ENCODE data around the gene CHD6.

CHD6 gene

GRCh38 chr20:41392295-41392694 is 225.9 kb downstream of the CHD6 start:
- 90 to 97% methylated on average over 1 of the region's 1 CpG for WGBS, 2 experiments
- Histone ChIP-seq H3K4me3 (ENCODE audit: insufficient read depth, low read depth, low read length) (no peak overlapping the region), H3K36me3 (ENCODE audit: control insufficient read depth, insufficient read depth, low read length) (no peaks in the 10 kb centered on the region), H3K9me3 (ENCODE audit: control insufficient read depth, low read length) (no peaks in the 10 kb centered on the region), H3K4me1 (ENCODE audit: control insufficient read depth, insufficient read depth, low read length) (peaks cover 24% of the 10 kb centered on the region), H3K27ac (ENCODE audit: insufficient read depth, low read depth, low read length, poor library complexity, severe bottlenecking) (no peak overlapping the region), H3K27me3 (ENCODE audit: control insufficient read depth, insufficient read depth, low read length, poor library complexity, severe bottlenecking) (no peaks in the 10 kb centered on the region)

- Histone ChIP-seq H3K27me3 (ENCODE audit: control insufficient read depth, insufficient read depth, low read length, poor library complexity, severe bottlenecking) (no peaks in the 10 kb centered on the region), H3K9me3 (ENCODE audit: control insufficient read depth, low read length) (no peaks in the 10 kb centered on the region), H3K4me3 (ENCODE audit: insufficient read depth, low read depth, low read length) (no peak overlapping the region), H3K36me3 (ENCODE audit: control insufficient read depth, insufficient read depth, low read length) (no peaks in the 10 kb centered on the region), H3K27ac (ENCODE audit: insufficient read depth, low read depth, low read length, poor library complexity, severe bottlenecking) (no peak overlapping the region), H3K4me1 (ENCODE audit: control insufficient read depth, insufficient read depth, low read length) (peaks cover 29% of the 10 kb centered on the region)
- WGBS, 2 experiments, result 88 to 92% methylated on average over 10 of the region's 10 CpGs
Measured at GRCh38 chr20:41391587-41392001, 226.6 kb downstream of the CHD6 start.

- Histone ChIP-seq H3K4me3 (ENCODE audit: insufficient read depth, low read depth, low read length) (no peak overlapping the region), H3K9me3 (ENCODE audit: control insufficient read depth, low read length) (no peaks in the 10 kb centered on the region), H3K36me3 (ENCODE audit: control insufficient read depth, insufficient read depth, low read length) (no peaks in the 10 kb centered on the region), H3K4me1 (ENCODE audit: control insufficient read depth, insufficient read depth, low read length) (peaks cover 29% of the 10 kb centered on the region), H3K27me3 (ENCODE audit: control insufficient read depth, insufficient read depth, low read length, poor library complexity, severe bottlenecking) (no peaks in the 10 kb centered on the region), H3K27ac (ENCODE audit: insufficient read depth, low read depth, low read length, poor library complexity, severe bottlenecking) (no peak overlapping the region)
- 100% methylated on average over 2 to 3 of the region's 3 CpGs for WGBS, 2 experiments
Measured at GRCh38 chr20:41390889-41391288, 227.3 kb downstream of the CHD6 start.

GRCh38 chr20:41387444-41387851 is 230.7 kb downstream of the CHD6 start:
- H3K4me3 ChIP-seq (ENCODE audit: insufficient read depth, low read depth, low read length), result no peak overlapping the region
- H3K36me3 ChIP-seq (ENCODE audit: control insufficient read depth, insufficient read depth, low read length), result no peaks in the 10 kb centered on the region
- H3K9me3 ChIP-seq (ENCODE audit: control insufficient read depth, low read length), result no peaks in the 10 kb centered on the region
- H3K4me1 ChIP-seq (ENCODE audit: control insufficient read depth, insufficient read depth, low read length), result peaks cover 13% of the 10 kb centered on the region
- H3K27ac ChIP-seq (ENCODE audit: insufficient read depth, low read depth, low read length, poor library complexity, severe bottlenecking), result no peak overlapping the region
- 34% methylated on average over 9 of the region's 9 CpGs for WGBS, 2 experiments
- no peaks in the 10 kb centered on the region for H3K27me3 ChIP-seq (ENCODE audit: control insufficient read depth, insufficient read depth, low read length, poor library complexity, severe bottlenecking)

- 89 to 92% methylated on average over 14 of the region's 14 CpGs for WGBS, 2 experiments
- Histone ChIP-seq H3K9me3 (ENCODE audit: control insufficient read depth, low read length) (no peaks in the 10 kb centered on the region), H3K4me3 (ENCODE audit: insufficient read depth, low read depth, low read length) (no peak overlapping the region), H3K27ac (ENCODE audit: insufficient read depth, low read depth, low read length, poor library complexity, severe bottlenecking) (no peak overlapping the region), H3K36me3 (ENCODE audit: control insufficient read depth, insufficient read depth, low read length) (no peaks in the 10 kb centered on the region), H3K27me3 (ENCODE audit: control insufficient read depth, insufficient read depth, low read length, poor library complexity, severe bottlenecking) (no peaks in the 10 kb centered on the region), H3K4me1 (ENCODE audit: control insufficient read depth, insufficient read depth, low read length) (peaks cover 13% of the 10 kb centered on the region)
Measured at GRCh38 chr20:41386502-41387427, 231.4 kb downstream of the CHD6 start.

GRCh38 chr20:41382791-41383305 is 235.3 kb downstream of the CHD6 start:
- no peak overlapping the region for H3K4me3 ChIP-seq (ENCODE audit: insufficient read depth, low read depth, low read length)
- peaks cover 10% of the 10 kb centered on the region for H3K4me1 ChIP-seq (ENCODE audit: control insufficient read depth, insufficient read depth, low read length)
- no peaks in the 10 kb centered on the region for H3K9me3 ChIP-seq (ENCODE audit: control insufficient read depth, low read length)
- H3K27ac ChIP-seq (ENCODE audit: insufficient read depth, low read depth, low read length, poor library complexity, severe bottlenecking), result no peak overlapping the region
- WGBS, 2 experiments, result 93 to 94% methylated on average over 7 of the region's 7 CpGs
- H3K27me3 ChIP-seq (ENCODE audit: control insufficient read depth, insufficient read depth, low read length, poor library complexity, severe bottlenecking), result no peaks in the 10 kb centered on the region
- no peaks in the 10 kb centered on the region for H3K36me3 ChIP-seq (ENCODE audit: control insufficient read depth, insufficient read depth, low read length)

GRCh38 chr20:41380551-41381193 is 237.5 kb downstream of the CHD6 start:
- H3K36me3 ChIP-seq (ENCODE audit: control insufficient read depth, insufficient read depth, low read length), result no peaks in the 10 kb centered on the region
- no peaks in the 10 kb centered on the region for H3K9me3 ChIP-seq (ENCODE audit: control insufficient read depth, low read length)
- no peaks in the 10 kb centered on the region for H3K4me1 ChIP-seq (ENCODE audit: control insufficient read depth, insufficient read depth, low read length)
- no peaks in the 10 kb centered on the region for H3K27me3 ChIP-seq (ENCODE audit: control insufficient read depth, insufficient read depth, low read length, poor library complexity, severe bottlenecking)
- 82 to 83% methylated on average over 12 of the region's 12 CpGs for WGBS, 2 experiments
- H3K4me3 ChIP-seq (ENCODE audit: insufficient read depth, low read depth, low read length), result no peak overlapping the region
- H3K27ac ChIP-seq (ENCODE audit: insufficient read depth, low read depth, low read length, poor library complexity, severe bottlenecking), result no peak overlapping the region

- no peaks in the 10 kb centered on the region for H3K9me3 ChIP-seq (ENCODE audit: control insufficient read depth, low read length)
- WGBS, 2 experiments, result 89 to 96% methylated on average over 2 of the region's 2 CpGs
- no peak overlapping the region for H3K27ac ChIP-seq (ENCODE audit: insufficient read depth, low read depth, low read length, poor library complexity, severe bottlenecking)
- no peak overlapping the region for H3K4me3 ChIP-seq (ENCODE audit: insufficient read depth, low read depth, low read length)
- H3K36me3 ChIP-seq (ENCODE audit: control insufficient read depth, insufficient read depth, low read length), result no peaks in the 10 kb centered on the region
- H3K27me3 ChIP-seq (ENCODE audit: control insufficient read depth, insufficient read depth, low read length, poor library complexity, severe bottlenecking), result no peaks in the 10 kb centered on the region
- no peaks in the 10 kb centered on the region for H3K4me1 ChIP-seq (ENCODE audit: control insufficient read depth, insufficient read depth, low read length)
Measured at GRCh38 chr20:41379551-41379950, 238.6 kb downstream of the CHD6 start.

- Histone ChIP-seq H3K27me3 (ENCODE audit: control insufficient read depth, insufficient read depth, low read length, poor library complexity, severe bottlenecking) (no peaks in the 10 kb centered on the region), H3K4me3 (ENCODE audit: insufficient read depth, low read depth, low read length) (no peak overlapping the region), H3K9me3 (ENCODE audit: control insufficient read depth, low read length) (no peaks in the 10 kb centered on the region), H3K36me3 (ENCODE audit: control insufficient read depth, insufficient read depth, low read length) (no peaks in the 10 kb centered on the region), H3K27ac (ENCODE audit: insufficient read depth, low read depth, low read length, poor library complexity, severe bottlenecking) (no peak overlapping the region), H3K4me1 (ENCODE audit: control insufficient read depth, insufficient read depth, low read length) (peaks cover 3% of the 10 kb centered on the region)
- WGBS, 2 experiments, result 77 to 78% methylated on average over 6 of the region's 6 CpGs
Measured at GRCh38 chr20:41377275-41377674, 240.9 kb downstream of the CHD6 start.

GRCh38 chr20:41376349-41376748 is 241.8 kb downstream of the CHD6 start:
- no peaks in the 10 kb centered on the region for H3K27me3 ChIP-seq (ENCODE audit: control insufficient read depth, insufficient read depth, low read length, poor library complexity, severe bottlenecking)
- H3K27ac ChIP-seq (ENCODE audit: insufficient read depth, low read depth, low read length, poor library complexity, severe bottlenecking), result no peak overlapping the region
- H3K9me3 ChIP-seq (ENCODE audit: control insufficient read depth, low read length), result no peaks in the 10 kb centered on the region
- H3K4me3 ChIP-seq (ENCODE audit: insufficient read depth, low read depth, low read length), result no peak overlapping the region
- peaks cover 3% of the 10 kb centered on the region for H3K4me1 ChIP-seq (ENCODE audit: control insufficient read depth, insufficient read depth, low read length)
- WGBS, 2 experiments, result 83 to 94% methylated on average over 4 to 5 of the region's 5 CpGs
- H3K36me3 ChIP-seq (ENCODE audit: control insufficient read depth, insufficient read depth, low read length), result no peaks in the 10 kb centered on the region
